Neutrophil (primary cell): ENCODE results near the gene WNT7B.
A peak's percentile ranks its signal among the peaks of the same experiment; 100 is the strongest.

Experiments used
- H3K27ac ChIP-seq: fragments of 200-600 bp; sonication (generic); 2 replicates; pipeline ENCODE4 v1.5.1; 2016; ENCODE audit warnings: mild to moderate bottlenecking, moderate library complexity
- H3K27me3 ChIP-seq: fragments of 200-600 bp; sonication (generic); 2 replicates; pipeline ENCODE4 v1.6.0; 2016; ENCODE audit warnings: mild to moderate bottlenecking
- H3K36me3 ChIP-seq: fragments of 200-600 bp; sonication (generic); 2 replicates; pipeline ENCODE4 v1.5.1; 2017
- H3K4me1 ChIP-seq, 2 experiments: fragments of 200-600 bp in 1 of 2; sonication (generic) in 1 of 2; 1 replicate in 1 of 2; 2 replicates in 1 of 2; pipeline versions ENCODE4 v1.5.1 to v1.6.1; 2013 to 2016; ENCODE audit warnings: low read depth in 1 of 2, low read length in 1 of 2, mild to moderate bottlenecking in 1 of 2, moderate library complexity in 1 of 2; ENCODE audit not compliant: control insufficient read depth in 1 of 2, insufficient read depth in 1 of 2
- H3K4me3 ChIP-seq, 2 experiments: fragments of 200-600 bp in 1 of 2; sonication (generic) in 1 of 2; 1 replicate in 1 of 2; 2 replicates in 1 of 2; pipeline ENCODE4 v1.5.1; 2013 to 2016; ENCODE audit warnings: low read depth in 1 of 2, low read length in 1 of 2, mild to moderate bottlenecking in 1 of 2, moderate library complexity in 1 of 2
- H3K9me3 ChIP-seq: fragments of 200-600 bp; sonication (generic); 2 replicates; pipeline ENCODE4 v1.5.1; 2016
- TF ChIP-seq, protein P1 (sequence below): fragments of 200-600 bp; sonication (generic); IDR thresholded peaks from 2 replicates; pipeline ENCODE4 v1.5.1; 2016; ENCODE audit warnings: antibody characterized with exemption

The WNT7B gene

DNA sequence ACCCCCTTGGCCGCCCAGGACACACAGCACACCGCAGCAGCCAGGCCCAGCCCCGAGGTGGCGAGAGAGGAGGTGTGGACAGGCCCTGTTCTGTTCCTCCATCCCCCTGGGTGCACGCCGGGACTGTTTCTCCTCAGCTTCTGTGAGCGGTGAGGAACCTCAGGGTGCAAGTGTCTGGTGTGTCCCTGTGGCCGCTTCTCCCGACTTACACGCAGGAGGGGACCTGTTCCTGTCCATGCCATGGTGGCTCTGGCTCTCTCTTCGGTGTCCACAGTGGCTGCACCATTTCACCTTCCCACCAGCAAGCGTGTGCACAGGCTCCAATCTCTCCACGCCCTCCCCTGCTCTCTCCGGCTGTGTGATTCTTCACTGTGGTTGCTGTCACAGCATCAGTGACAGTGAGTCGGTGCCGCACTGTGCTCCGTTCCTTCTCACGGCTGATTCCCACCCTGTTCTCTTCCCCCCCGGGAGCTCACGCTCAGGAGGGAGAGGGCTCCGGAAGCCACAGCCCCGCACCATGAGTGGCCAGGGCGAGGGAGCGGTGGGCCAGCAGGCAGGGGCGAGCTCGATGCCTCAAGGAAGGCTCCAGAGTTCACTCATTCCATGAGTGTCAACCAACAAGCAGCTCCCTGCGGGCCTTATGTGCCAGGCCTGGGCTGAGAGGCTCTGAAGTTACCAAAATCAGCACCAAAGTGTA lies 18.6 kb upstream of the WNT7B start:
- H3K27me3 ChIP-seq = peaks cover 13% of the 10 kb centered on the region
- TF ChIP-seq, protein P1, sequence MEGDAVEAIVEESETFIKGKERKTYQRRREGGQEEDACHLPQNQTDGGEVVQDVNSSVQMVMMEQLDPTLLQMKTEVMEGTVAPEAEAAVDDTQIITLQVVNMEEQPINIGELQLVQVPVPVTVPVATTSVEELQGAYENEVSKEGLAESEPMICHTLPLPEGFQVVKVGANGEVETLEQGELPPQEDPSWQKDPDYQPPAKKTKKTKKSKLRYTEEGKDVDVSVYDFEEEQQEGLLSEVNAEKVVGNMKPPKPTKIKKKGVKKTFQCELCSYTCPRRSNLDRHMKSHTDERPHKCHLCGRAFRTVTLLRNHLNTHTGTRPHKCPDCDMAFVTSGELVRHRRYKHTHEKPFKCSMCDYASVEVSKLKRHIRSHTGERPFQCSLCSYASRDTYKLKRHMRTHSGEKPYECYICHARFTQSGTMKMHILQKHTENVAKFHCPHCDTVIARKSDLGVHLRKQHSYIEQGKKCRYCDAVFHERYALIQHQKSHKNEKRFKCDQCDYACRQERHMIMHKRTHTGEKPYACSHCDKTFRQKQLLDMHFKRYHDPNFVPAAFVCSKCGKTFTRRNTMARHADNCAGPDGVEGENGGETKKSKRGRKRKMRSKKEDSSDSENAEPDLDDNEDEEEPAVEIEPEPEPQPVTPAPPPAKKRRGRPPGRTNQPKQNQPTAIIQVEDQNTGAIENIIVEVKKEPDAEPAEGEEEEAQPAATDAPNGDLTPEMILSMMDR = no peak
- H3K4me1 ChIP-seq = peaks cover 0 to 21% of the 10 kb centered on the region in 2 experiments
- H3K4me3 ChIP-seq = no peak overlapping the region
- no peak overlapping the region for H3K27ac ChIP-seq
- H3K9me3 ChIP-seq = no peaks in the 10 kb centered on the region
- H3K36me3 ChIP-seq = no peaks in the 10 kb centered on the region

DNA sequence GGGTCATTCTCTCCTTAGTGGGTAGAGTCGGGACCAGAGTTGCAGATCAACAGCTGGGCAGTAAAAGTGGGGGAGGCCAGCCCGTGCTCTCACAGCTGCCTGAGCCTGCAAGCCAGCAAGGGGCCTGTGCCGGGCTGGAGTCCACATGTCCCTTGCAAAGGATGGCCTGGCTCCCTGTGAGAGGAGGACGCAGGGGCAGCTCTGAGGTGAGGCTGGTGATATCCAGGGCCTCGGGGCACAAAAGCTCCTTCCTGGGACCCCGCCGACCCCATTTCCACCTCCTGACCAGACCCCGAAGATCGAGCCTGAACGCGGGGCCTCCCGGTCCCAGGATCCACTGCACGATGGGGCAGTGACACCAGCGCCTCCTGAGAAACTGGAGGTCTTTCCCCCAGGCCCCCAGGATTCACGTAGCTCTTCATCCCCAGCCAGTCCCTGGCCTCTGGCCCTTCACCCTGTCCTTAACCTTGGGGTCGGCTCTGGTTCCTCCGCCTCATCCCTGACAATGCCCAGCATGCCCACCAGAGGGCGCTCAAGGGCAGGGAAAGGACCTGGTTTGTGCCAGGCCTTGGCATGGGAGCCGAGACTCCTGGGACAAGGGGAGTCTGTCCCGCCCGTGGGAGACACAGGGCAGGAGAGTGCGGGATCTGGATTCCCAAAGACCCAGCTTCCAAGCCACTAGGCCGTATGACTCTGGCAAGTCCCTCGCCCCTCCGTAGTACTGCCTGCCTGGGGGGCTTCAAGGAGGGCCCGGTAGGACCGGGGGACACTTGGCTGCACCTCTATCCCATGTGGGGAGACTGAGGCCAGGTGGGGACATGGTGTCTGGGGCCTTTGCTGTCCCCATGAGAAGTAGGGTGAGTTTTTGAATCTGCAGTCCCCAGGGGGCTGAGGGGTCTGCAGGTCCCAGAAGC lies 17.8 kb upstream of the WNT7B start:
- Histone ChIP-seq H3K27ac (no peak overlapping the region), H3K4me1 (peaks cover 0 to 21% of the 10 kb centered on the region in 2 experiments), H3K36me3 (no peaks in the 10 kb centered on the region), H3K27me3 (peaks cover 13% of the 10 kb centered on the region), H3K4me3 (no peak overlapping the region), H3K9me3 (no peaks in the 10 kb centered on the region)
- TF ChIP-seq, protein P1 = peak; percentile 94

DNA sequence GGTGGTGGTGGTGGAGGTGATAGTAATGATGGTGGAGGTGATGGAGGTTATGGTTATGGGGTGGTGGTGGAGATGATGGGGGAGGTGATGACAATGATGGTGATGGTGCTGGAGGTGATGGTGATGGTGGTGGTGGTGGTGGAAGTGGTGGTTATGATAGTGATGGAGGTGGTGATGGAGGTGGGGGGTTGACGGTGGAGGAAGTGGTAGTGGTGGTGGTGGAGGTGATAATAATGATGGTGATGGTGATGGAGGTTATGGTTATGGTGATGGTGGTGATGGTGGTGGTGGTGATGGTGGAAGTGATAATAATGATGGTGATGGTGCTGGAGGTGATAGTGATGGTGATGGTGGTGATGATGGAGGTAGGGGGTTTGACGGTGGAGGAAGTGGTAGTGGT lies 16.9 kb upstream of the WNT7B start:
- Histone ChIP-seq H3K27me3 (peaks cover 13% of the 10 kb centered on the region), H3K9me3 (no peaks in the 10 kb centered on the region), H3K36me3 (no peaks in the 10 kb centered on the region), H3K4me1 (peaks cover 0 to 21% of the 10 kb centered on the region in 2 experiments), H3K4me3 (no peak overlapping the region), H3K27ac (no peak overlapping the region)
- TF ChIP-seq, protein P1 = no peak

DNA sequence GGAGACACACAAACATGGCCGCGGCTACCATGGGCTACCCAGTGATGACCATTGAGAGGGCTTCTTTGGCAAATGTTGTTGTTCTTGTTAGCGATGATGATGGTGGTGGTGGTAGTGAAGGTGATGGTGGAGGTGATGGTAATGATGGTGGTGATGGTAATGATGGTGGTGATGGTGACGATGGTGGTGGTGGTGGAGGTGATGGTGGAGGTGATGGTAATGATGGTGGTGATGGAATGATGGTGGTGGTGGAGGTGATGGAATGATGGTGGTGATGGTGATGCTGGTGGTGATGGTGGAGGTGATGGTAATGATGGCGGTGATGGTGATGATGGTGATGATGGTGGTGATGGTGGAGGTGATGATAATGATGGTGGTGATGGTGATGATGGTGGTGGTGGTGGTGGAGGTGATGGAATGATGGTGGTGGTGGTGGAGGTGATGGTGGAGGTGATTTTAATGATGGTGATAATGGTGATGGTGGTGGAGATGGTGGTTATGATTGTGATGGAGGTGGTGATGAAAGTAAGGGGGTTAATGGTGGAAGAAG lies 16.3 kb upstream of the WNT7B start:
- Histone ChIP-seq H3K4me3 (no peak overlapping the region), H3K27ac (no peak overlapping the region), H3K36me3 (no peaks in the 10 kb centered on the region), H3K27me3 (peaks cover 16% of the 10 kb centered on the region), H3K4me1 (peaks cover 0 to 21% of the 10 kb centered on the region in 2 experiments), H3K9me3 (no peaks in the 10 kb centered on the region)
- TF ChIP-seq, protein P1 = no peak

DNA sequence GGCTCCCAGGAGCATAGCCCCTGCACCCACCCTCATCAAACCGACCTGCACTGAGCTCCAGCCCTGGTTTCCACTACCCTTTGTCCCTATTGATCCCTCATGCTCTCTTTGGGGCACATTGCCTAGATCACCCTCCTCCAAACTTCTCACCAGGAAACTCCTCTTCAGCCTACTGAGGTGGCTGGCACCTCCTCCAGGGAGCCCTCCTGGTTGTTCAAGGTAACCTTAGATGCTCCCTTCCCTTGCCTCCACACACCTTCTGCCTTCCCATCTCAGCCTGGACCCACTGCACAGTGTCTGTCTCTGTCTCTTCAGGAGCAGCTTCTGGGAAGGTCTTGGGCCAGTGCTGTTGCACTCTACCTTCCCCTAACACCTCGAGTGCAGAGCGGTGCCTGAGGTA lies 15.8 kb upstream of the WNT7B start:
- peaks cover 16% of the 10 kb centered on the region for H3K27me3 ChIP-seq
- H3K4me1 ChIP-seq = peaks cover 0 to 21% of the 10 kb centered on the region in 2 experiments
- H3K36me3 ChIP-seq = no peaks in the 10 kb centered on the region
- H3K27ac ChIP-seq = no peak overlapping the region
- no peak overlapping the region for H3K4me3 ChIP-seq
- TF ChIP-seq, protein P1 = no peak
- H3K9me3 ChIP-seq = no peaks in the 10 kb centered on the region
